Lower leg skin (tissue), 3 donors: ENCODE results near the gene TAF12.

ENCODE experiments used
- POLR2A ChIP-seq, 2 donors: fragments of 450-650 bp; IDR thresholded peaks; one replicate each; pipeline ENCODE4 v1.6.1; 2016 to 2017; ENCODE audit warnings: antibody characterized with exemption in 2 of 2, mild to moderate bottlenecking in 1 of 2, moderate library complexity in 1 of 2
- TF ChIP-seq, protein P1 (sequence below), 3 donors: fragments of 450-650 bp; IDR thresholded peaks; one replicate each; pipeline ENCODE4 v1.5.1; 2016; ENCODE audit warnings: antibody characterized with exemption in 3 of 3, mild to moderate bottlenecking in 3 of 3, moderate library complexity in 2 of 3

DNA sequence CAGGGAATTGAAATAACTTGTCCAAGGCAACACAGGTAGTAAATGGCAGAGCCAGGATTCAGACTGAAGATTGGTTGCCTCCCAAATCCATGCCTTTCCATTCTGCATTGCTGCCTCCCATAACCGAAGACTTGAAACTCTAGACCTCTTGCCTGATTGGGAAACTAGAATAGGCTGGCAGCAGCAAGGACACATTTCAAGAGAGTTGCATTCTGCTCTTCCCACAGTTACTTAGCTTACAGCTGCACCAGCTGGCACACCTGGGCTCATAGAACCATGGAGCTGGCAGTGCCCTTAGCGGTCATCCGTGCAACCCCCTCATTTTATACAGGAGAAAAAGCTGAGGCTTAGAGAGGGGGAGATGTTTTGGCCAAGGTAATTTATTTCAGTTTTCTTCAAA is 82.0 kb downstream of the TAF12 start:
- TF ChIP-seq, protein P1, sequence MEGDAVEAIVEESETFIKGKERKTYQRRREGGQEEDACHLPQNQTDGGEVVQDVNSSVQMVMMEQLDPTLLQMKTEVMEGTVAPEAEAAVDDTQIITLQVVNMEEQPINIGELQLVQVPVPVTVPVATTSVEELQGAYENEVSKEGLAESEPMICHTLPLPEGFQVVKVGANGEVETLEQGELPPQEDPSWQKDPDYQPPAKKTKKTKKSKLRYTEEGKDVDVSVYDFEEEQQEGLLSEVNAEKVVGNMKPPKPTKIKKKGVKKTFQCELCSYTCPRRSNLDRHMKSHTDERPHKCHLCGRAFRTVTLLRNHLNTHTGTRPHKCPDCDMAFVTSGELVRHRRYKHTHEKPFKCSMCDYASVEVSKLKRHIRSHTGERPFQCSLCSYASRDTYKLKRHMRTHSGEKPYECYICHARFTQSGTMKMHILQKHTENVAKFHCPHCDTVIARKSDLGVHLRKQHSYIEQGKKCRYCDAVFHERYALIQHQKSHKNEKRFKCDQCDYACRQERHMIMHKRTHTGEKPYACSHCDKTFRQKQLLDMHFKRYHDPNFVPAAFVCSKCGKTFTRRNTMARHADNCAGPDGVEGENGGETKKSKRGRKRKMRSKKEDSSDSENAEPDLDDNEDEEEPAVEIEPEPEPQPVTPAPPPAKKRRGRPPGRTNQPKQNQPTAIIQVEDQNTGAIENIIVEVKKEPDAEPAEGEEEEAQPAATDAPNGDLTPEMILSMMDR (IDR thresholded peaks at IDR 0.05), result no peak
- TF ChIP-seq POLR2A (IDR thresholded peaks at IDR 0.05), result no peak
